HepG2 (cell line): ENCODE data around the gene MAP3K19. TPM values are rescaled to one million over a fixed set of nuclear protein-coding genes. Genes with fewer than 3 reads are reported as not detected.
A peak's percentile ranks its signal among the peaks of the same experiment; 100 is the strongest.

ENCODE experiments used
- ARID4A ChIP-seq: sonication (generic); formaldehyde crosslinking; IDR thresholded peaks from 2 replicates; pipeline ENCODE4 v1.5.0; 2020; ENCODE audit warnings: mild to moderate bottlenecking, missing genetic modification reagents, borderline replicate concordance
- ATF2 ChIP-seq: sonication (generic); formaldehyde crosslinking; IDR thresholded peaks from 2 replicates; pipeline ENCODE4 v1.4.0; 2020; ENCODE audit warnings: missing genetic modification reagents
- CTCF ChIP-seq: sonication (generic); formaldehyde crosslinking; IDR thresholded peaks from 2 replicates; pipeline ENCODE4 v1.5.0; 2020; ENCODE audit warnings: mild to moderate bottlenecking, missing genetic modification reagents, moderate library complexity
- ERF ChIP-seq: IDR thresholded peaks from 2 replicates; pipeline ENCODE4 v1.6.1; 2018; ENCODE audit warnings: missing biosample characterization, missing genetic modification reagents
- NR2F1 ChIP-seq, 2 experiments: fragments of 450-650 bp in 1 of 2; formaldehyde crosslinking in 1 of 2; IDR thresholded peaks; 2 replicates each; pipeline versions ENCODE4 v1.5.0 to v1.6.1; 2016 to 2020; ENCODE audit warnings: mild to moderate bottlenecking in 1 of 2, missing compliant biosample characterization in 1 of 2, missing genetic modification reagents in 1 of 2, moderate library complexity in 1 of 2
- PHB2 ChIP-seq: fragments of 450-650 bp; IDR thresholded peaks from 2 replicates; pipeline ENCODE4 v1.6.1; 2018; ENCODE audit not compliant: partially characterized antibody
- RFX3 ChIP-seq: IDR thresholded peaks from 2 replicates; pipeline ENCODE4 v1.6.1; 2016; ENCODE audit warnings: missing biosample characterization, missing genetic modification reagents
- SKIL ChIP-seq: sonication (generic); formaldehyde crosslinking; IDR thresholded peaks from 2 replicates; pipeline ENCODE4 v1.8.0; 2022; ENCODE audit warnings: missing genetic modification reagents, mild to moderate bottlenecking, moderate library complexity, borderline replicate concordance
- SRSF9 ChIP-seq: fragments of 200-400 bp; formaldehyde crosslinking; IDR thresholded peaks from 2 replicates; pipeline ENCODE4 v1.6.1; 2018; ENCODE audit warnings: borderline replicate concordance, mild to moderate bottlenecking, low read depth, low read length; ENCODE audit not compliant: insufficient read depth, poor library complexity, severe bottlenecking
- SYNCRIP ChIP-seq: fragments of 200-400 bp; formaldehyde crosslinking; IDR thresholded peaks from 2 replicates; pipeline ENCODE4 v1.6.1; 2018; ENCODE audit warnings: mild to moderate bottlenecking, low read depth, low read length; ENCODE audit not compliant: insufficient read depth
- TFE3 ChIP-seq: IDR thresholded peaks from 2 replicates; pipeline ENCODE4 v1.6.1; 2016
- THAP8 ChIP-seq: sonication (generic); formaldehyde crosslinking; IDR thresholded peaks from 2 replicates; pipeline ENCODE4 v1.5.1; 2020; ENCODE audit warnings: missing genetic modification reagents, mild to moderate bottlenecking, borderline replicate concordance
- TSC22D2 ChIP-seq: sonication (generic); formaldehyde crosslinking; IDR thresholded peaks from 2 replicates; pipeline ENCODE4 v1.5.1; 2020; ENCODE audit warnings: missing genetic modification reagents, mild to moderate bottlenecking, borderline replicate concordance
- ZMYM4 ChIP-seq: sonication (generic); formaldehyde crosslinking; IDR thresholded peaks from 2 replicates; pipeline ENCODE4 v1.8.1; 2023; ENCODE audit warnings: mild to moderate bottlenecking, missing genetic modification reagents
- ZNF720 ChIP-seq: sonication (generic); formaldehyde crosslinking; IDR thresholded peaks from 2 replicates; pipeline ENCODE4 v1.4.0; 2020; ENCODE audit warnings: missing genetic modification reagents
- polyA plus RNA-seq, 8 experiments: library from polyadenylated mRNA; depleted of rRNA in 3 of 8; stranded (reverse) in 7 of 8; unstranded in 1 of 8; fragments of >200 nt; fragmentation: Illumina TruSeq in 4 of 8; extraction: Trizol in 4 of 8; gene quantifications; 2 replicates each; pipeline versions ENCODE4 v1.2.1 to v1.2.3, GENCODE V29; 2011 to 2016; ENCODE audit warnings: low read depth in 4 of 8, missing spikeins in 1 of 8, mixed read lengths in 1 of 8; ENCODE audit not compliant: insufficient read depth in 1 of 8
- total RNA-seq, 5 experiments: library from RNA; depleted of rRNA; stranded (reverse); fragments of >200 nt; fragmentation: Illumina TruSeq; extraction: Trizol; gene quantifications; 2 replicates each; pipeline ENCODE4 v1.2.3, GENCODE V29; 2016; ENCODE audit warnings: low read depth in 1 of 5

MAP3K19 gene
- total and polyA plus RNA-seq, 2 of the 13 experiments (the other 11 are each of a cell fraction or from before 2014, with no cell fraction given), result not detected

- peak; percentile 85 for TF ChIP-seq ARID4A (CRISPR knock-in tag)
- 0 out of 2 replicates have a peak, but pooled peaks have one; percentile 31 for TF ChIP-seq RFX3 (CRISPR knock-in tag)
- 0 out of 2 replicates have a peak, but pooled peaks have one; percentile 17 for TF ChIP-seq CTCF
- TF ChIP-seq TFE3 (CRISPR knock-in tag), result peak; percentile 52; the same call in 1 of the 2 replicates
- TF ChIP-seq NR2F1 (CRISPR knock-in tag; IDR thresholded peaks at IDR 0.05), result peak; percentile 69 to 95; a peak in 3 of 4 replicates
- no peak; the same call in 1 of the 2 replicates for TF ChIP-seq SKIL (CRISPR knock-in tag)
- no peak for TF ChIP-seq SYNCRIP
- peak; percentile 67 for TF ChIP-seq ERF (CRISPR knock-in tag)
- no peak for TF ChIP-seq SRSF9
- TF ChIP-seq TSC22D2, result peak; percentile 94; the same call in 1 of the 2 replicates
- peak; percentile 89 for TF ChIP-seq ZMYM4 (CRISPR knock-in tag)
- TF ChIP-seq PHB2, result no peak
- TF ChIP-seq ATF2, result peak; percentile 48; the same call in 1 of the 2 replicates
- no peak for TF ChIP-seq ZNF720
- peak; percentile 66; the same call in 1 of the 2 replicates for TF ChIP-seq THAP8 (CRISPR knock-in tag)
Measured at GRCh38 chr2:134918526-134919340, 128.5 kb downstream of the MAP3K19 start, which contains the start of gene CCNT2 (continued).
